Measurements from ENCODE around the gene CFAP100. TPM values are rescaled to one million over a fixed set of nuclear protein-coding genes. Genes with fewer than 3 reads are reported as not detected.

CFAP100 gene
- total RNA-seq, 1 experiment from 2014 or later = not detected

- DNase-seq (ENCODE audit: low read depth) = no peak
- in situ Hi-C loops (cut with HindIII; ENCODE audit: low pct_unique_long_range_greater_than_20kb, low sequenced_read_pairs) = no loop called here
These were observed 1.8 kb downstream of the CFAP100 start for GRCh38 chr3:126396536-126396935.

DNA sequence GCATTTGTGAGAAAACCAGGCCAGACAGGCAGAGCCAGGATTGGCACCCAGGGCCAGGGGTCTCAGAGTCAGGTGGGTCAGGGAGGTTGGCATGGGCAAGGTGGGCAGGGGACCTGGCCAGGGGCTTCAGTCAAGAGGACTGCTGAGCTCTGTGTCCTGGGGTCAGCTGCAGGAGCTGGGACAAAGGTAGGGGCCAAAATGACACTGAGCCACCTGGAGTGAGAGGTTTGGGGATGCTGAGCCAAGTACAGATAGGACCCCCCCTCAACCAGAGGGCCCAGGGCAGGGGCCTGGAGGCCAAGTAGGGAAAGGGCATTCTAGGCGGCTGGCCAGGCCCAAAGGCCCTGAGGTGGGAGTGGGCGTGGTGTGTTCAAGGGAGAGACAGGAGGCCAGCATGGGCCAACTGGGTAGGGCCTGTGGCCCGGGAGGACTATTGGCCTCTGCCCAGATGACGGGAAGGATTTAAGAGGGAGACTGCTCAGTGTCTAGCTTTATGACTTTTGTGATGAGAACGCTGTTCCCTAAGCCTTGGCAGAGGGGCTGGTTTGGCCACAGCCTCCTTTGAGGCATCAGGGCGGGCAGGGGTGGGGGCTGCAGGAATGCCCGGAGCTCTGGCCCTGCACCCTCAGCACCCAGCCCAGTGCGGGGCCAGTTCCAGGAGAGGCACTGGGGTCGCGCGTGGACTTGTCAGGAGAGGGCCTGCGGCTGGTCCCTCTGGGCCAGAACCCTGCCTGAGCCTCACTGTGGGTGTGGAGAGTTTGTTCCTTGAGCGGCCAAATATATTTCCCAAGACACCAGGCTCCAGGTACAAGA is 3.1 kb downstream of the CFAP100 start:
- in situ Hi-C loops (cut with HindIII; ENCODE audit: low pct_unique_long_range_greater_than_20kb, low sequenced_read_pairs) = no loop called here
- DNase-seq (ENCODE audit: low read depth) = no peak

- DNase-seq (ENCODE audit: low read depth) = no peak
- in situ Hi-C loops (cut with HindIII; ENCODE audit: low pct_unique_long_range_greater_than_20kb, low sequenced_read_pairs) = no loop called here
These were observed 4.0 kb downstream of the CFAP100 start for GRCh38 chr3:126398423-126399350.

GRCh38 chr3:126399351-126399735 is 4.6 kb downstream of the CFAP100 start:
- in situ Hi-C loops (cut with HindIII; ENCODE audit: low pct_unique_long_range_greater_than_20kb, low sequenced_read_pairs) = no loop called here
- no peak for DNase-seq (ENCODE audit: low read depth)

- DNase-seq (ENCODE audit: low read depth) = no peak
- in situ Hi-C loops (cut with HindIII; ENCODE audit: low pct_unique_long_range_greater_than_20kb, low sequenced_read_pairs) = no loop called here
These were observed 5.0 kb downstream of the CFAP100 start for GRCh38 chr3:126399756-126400155.

DNA sequence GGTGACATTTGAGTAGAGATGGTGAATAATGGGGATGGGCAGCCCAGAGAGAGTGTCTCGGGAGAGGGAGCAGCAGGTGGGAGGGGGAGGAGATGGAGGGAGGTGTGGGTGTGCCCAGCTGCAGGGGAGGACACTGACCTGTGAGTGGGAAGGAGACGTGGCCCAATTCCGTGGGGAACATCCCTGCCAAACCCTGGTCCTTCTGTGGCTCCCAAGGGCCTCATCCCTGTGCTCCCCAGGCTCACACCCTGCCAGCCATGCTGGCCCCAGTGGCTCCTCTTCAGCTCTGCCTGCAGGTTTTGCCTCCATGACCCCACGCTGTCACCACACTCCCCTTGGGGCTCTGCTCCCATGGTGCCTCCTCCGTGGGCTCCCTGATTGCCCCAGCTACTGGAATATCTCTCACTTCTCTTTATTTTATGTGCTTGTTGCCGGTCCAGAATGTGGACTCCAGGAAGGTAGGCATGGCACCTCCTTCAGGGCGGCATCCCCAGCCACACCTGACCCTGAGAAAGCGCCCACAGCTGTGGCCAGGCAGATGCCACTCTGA is 7.0 kb downstream of the CFAP100 start:
- in situ Hi-C loops (cut with HindIII; ENCODE audit: low pct_unique_long_range_greater_than_20kb, low sequenced_read_pairs) = no loop called here
- DNase-seq (ENCODE audit: low read depth) = no peak

GRCh38 chr3:126402178-126402577 is 7.5 kb downstream of the CFAP100 start:
- DNase-seq (ENCODE audit: low read depth) = no peak

DNA sequence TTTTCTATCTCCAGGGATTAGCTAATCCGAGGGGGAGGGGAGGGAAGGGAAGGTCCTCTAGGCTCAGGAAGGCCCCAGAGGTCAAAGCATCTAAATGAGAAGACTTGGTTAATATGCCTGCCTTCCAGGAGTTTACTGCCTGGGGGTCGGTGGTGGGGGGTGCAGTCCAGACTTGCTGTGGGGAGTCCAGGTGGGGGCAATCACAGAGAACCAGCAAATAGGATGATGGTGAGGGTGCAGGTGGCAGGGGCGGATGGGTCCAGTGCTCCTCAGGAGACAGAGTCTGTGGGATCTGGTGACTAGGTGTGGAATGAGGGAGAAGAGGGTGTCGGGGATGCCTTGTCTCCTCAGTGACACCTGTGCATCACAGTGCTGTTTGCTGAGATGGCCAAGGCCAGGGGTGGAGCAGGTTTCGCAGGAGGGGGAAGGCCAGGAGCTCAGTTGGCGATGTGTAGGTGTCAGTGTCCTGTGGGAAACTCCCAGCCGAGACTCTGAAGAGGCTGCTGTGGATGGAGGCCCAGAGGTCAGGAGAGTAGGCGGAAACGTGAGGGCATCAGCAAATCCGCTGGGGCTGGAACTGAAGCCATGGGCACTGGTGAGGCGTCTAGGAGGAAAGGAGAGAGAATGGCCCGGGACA is 8.1 kb downstream of the CFAP100 start:
- DNase-seq (ENCODE audit: low read depth) = no peak
- in situ Hi-C loops (cut with HindIII; ENCODE audit: low pct_unique_long_range_greater_than_20kb, low sequenced_read_pairs) = no loop called here

More at GRCh38 chr3:126402178-126402577, 7.5 kb downstream of the CFAP100 start:
- in situ Hi-C loops (cut with HindIII; ENCODE audit: low pct_unique_long_range_greater_than_20kb, low sequenced_read_pairs) = no loop called here

- no peak for DNase-seq (ENCODE audit: low read depth)
- in situ Hi-C loops (cut with HindIII; ENCODE audit: low pct_unique_long_range_greater_than_20kb, low sequenced_read_pairs) = no loop called here
These were observed 11.9 kb downstream of the CFAP100 start for GRCh38 chr3:126406389-126407296.

- no peak for DNase-seq (ENCODE audit: low read depth)
These were observed 12.8 kb downstream of the CFAP100 start for GRCh38 chr3:126407412-126408044.

GRCh38 chr3:126408099-126408498 is 13.4 kb downstream of the CFAP100 start:
- no peak for DNase-seq (ENCODE audit: low read depth)
- in situ Hi-C loops (cut with HindIII; ENCODE audit: low pct_unique_long_range_greater_than_20kb, low sequenced_read_pairs) = no loop called here

More at GRCh38 chr3:126407412-126408044, 12.8 kb downstream of the CFAP100 start:
- in situ Hi-C loops (cut with HindIII; ENCODE audit: low pct_unique_long_range_greater_than_20kb, low sequenced_read_pairs) = no loop called here

GRCh38 chr3:126412841-126413692 is 18.4 kb downstream of the CFAP100 start:
- DNase-seq (ENCODE audit: low read depth) = no peak
- in situ Hi-C loops (cut with HindIII; ENCODE audit: low pct_unique_long_range_greater_than_20kb, low sequenced_read_pairs) = no loop called here

GRCh38 chr3:126413693-126414080 is 19.0 kb downstream of the CFAP100 start:
- in situ Hi-C loops (cut with HindIII; ENCODE audit: low pct_unique_long_range_greater_than_20kb, low sequenced_read_pairs) = no loop called here
- no peak for DNase-seq (ENCODE audit: low read depth)

DNA sequence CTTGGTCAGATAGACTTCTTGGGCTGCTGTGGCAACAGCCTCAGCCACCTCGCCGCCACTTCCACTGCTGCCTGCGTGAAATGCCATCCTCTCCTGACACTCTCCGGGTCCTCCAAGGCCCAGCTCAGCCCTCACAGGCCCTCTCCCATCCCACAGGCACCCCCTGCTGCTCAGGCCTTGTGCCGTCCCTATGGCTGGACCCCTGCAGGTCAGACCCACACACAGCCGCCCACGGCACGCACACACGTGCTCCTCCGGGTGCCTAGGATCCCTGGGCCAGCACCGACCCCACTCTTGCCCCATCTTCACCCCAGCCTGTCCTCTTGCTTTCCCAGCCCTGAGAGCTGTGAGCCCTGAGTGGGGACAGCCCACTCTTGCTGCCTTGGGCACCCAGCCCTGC is 19.7 kb downstream of the CFAP100 start:
- in situ Hi-C loops (cut with HindIII; ENCODE audit: low pct_unique_long_range_greater_than_20kb, low sequenced_read_pairs) = no loop called here
- DNase-seq (ENCODE audit: low read depth) = no peak

DNA sequence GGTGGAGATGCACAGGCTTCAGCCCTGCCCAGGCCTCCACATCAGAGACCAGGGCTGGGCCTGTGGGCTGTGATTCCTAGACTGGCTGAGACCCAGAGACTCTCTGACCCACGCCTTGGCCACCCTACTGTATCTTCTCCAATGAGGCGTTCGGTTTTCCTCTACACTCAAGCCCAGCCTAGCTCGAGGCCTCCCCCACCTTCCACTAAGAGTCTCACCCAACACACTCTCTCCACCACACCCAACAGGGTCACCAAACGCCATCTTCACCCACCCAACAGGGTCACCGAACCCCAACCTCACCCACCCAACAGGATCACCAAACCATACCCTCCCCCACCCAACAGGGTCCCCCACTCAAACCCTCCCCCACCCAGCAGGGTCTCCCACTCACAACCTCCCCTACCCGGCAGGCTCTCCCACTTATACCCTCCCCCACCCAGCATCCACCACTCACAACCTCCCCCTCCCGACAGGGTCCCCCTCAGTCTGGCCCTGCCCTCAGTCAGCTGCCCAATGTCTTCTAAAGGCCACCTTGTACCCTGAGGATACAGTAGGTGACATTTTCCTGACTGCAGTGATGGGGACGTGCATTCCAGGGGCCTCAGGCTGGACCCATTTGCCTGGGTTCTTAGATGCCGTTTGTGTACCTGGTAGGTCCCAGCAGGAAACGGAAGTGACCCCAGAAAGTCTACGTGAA is 20.4 kb downstream of the CFAP100 start:
- DNase-seq (ENCODE audit: low read depth) = no peak
- in situ Hi-C loops (cut with HindIII; ENCODE audit: low pct_unique_long_range_greater_than_20kb, low sequenced_read_pairs) = no loop called here

All from Caki2 (cell line).